WTC11 (cell line): Measurements from ENCODE around the gene IL17RA.

Experiments used
- CBFB ChIP-seq: sonication (generic); formaldehyde crosslinking; IDR thresholded peaks from 2 replicates; pipeline ENCODE4 v1.8.1; 2022; ENCODE audit warnings: mild to moderate bottlenecking, low read depth, missing genetic modification reagents
- CREB1 ChIP-seq: sonication (generic); formaldehyde crosslinking; IDR thresholded peaks from 2 replicates; pipeline ENCODE4 v1.8.0; 2023; ENCODE audit warnings: mild to moderate bottlenecking, missing genetic modification reagents
- NFATC4 ChIP-seq: fragments of 250-450 bp; sonication (Bioruptor Pico); IDR thresholded peaks from 2 replicates; pipeline ENCODE4 v1.9.0; 2021; ENCODE audit warnings: mild to moderate bottlenecking
- NR2C2 ChIP-seq: sonication (generic); formaldehyde crosslinking; IDR thresholded peaks from 2 replicates; pipeline ENCODE4 v1.8.0; 2022; ENCODE audit warnings: mild to moderate bottlenecking, missing genetic modification reagents
- NR3C1 ChIP-seq: sonication (generic); formaldehyde crosslinking; conservative IDR thresholded peaks from 2 replicates; pipeline ENCODE4 v1.8.1; 2023; ENCODE audit warnings: low read depth, mild to moderate bottlenecking, missing genetic modification reagents
- SP1 ChIP-seq: sonication (generic); formaldehyde crosslinking; conservative IDR thresholded peaks from 2 replicates; pipeline ENCODE4 v1.8.1; 2022; ENCODE audit warnings: missing genetic modification reagents
- ZNF138 ChIP-seq: sonication (generic); formaldehyde crosslinking; conservative IDR thresholded peaks from 2 replicates; pipeline ENCODE4 v1.8.1; 2022; ENCODE audit warnings: mild to moderate bottlenecking, moderate library complexity, missing genetic modification reagents
- TF ChIP-seq, protein P1 (sequence below): sonication (generic); formaldehyde crosslinking; IDR thresholded peaks from 2 replicates; pipeline ENCODE4 v1.8.1; 2023; ENCODE audit warnings: mild to moderate bottlenecking, missing genetic modification reagents
- TF ChIP-seq, protein P2 (sequence below): fragments of 200-600 bp; IDR thresholded peaks from 2 replicates; pipeline ENCODE4 v1.8.0; 2022; ENCODE audit warnings: antibody characterized with exemption
- TF ChIP-seq, protein P3 (sequence below): fragments of 250-450 bp; sonication (Bioruptor Pico); IDR thresholded peaks from 2 replicates; pipeline ENCODE4 v2.1.2; 2022; ENCODE audit warnings: mild to moderate bottlenecking, moderate library complexity
- TF ChIP-seq, protein P4 (sequence below): sonication (generic); formaldehyde crosslinking; conservative IDR thresholded peaks from 2 replicates; pipeline ENCODE4 v1.8.1; 2022; ENCODE audit warnings: mild to moderate bottlenecking, missing genetic modification reagents

DNA sequence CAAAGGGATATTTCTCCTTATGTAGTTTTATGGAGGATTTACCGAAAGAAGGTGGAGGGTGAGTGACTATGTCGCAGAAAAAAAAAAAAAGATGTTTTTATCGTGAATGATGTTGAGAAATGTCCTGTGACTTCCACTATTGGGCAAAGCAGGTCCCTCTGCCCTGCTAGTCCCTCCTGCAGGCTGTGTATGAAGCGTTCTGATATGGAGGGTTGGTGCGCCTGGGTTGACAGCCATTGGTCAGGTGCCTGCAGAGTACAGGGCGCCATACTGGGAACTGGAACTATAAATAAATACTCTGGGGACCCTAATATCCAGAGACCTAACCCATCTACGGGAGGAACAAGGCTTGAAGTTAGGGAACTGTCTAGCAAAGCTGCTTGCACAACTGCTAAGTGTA is 1.5 kb downstream of the IL17RA start:
- TF ChIP-seq, protein P1, sequence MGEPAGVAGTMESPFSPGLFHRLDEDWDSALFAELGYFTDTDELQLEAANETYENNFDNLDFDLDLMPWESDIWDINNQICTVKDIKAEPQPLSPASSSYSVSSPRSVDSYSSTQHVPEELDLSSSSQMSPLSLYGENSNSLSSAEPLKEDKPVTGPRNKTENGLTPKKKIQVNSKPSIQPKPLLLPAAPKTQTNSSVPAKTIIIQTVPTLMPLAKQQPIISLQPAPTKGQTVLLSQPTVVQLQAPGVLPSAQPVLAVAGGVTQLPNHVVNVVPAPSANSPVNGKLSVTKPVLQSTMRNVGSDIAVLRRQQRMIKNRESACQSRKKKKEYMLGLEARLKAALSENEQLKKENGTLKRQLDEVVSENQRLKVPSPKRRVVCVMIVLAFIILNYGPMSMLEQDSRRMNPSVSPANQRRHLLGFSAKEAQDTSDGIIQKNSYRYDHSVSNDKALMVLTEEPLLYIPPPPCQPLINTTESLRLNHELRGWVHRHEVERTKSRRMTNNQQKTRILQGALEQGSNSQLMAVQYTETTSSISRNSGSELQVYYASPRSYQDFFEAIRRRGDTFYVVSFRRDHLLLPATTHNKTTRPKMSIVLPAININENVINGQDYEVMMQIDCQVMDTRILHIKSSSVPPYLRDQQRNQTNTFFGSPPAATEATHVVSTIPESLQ (CRISPR knock-in tag), result no peak
- no peak for TF ChIP-seq CBFB
- no peak for TF ChIP-seq ZNF138 (CRISPR knock-in tag)
- TF ChIP-seq, protein P2, sequence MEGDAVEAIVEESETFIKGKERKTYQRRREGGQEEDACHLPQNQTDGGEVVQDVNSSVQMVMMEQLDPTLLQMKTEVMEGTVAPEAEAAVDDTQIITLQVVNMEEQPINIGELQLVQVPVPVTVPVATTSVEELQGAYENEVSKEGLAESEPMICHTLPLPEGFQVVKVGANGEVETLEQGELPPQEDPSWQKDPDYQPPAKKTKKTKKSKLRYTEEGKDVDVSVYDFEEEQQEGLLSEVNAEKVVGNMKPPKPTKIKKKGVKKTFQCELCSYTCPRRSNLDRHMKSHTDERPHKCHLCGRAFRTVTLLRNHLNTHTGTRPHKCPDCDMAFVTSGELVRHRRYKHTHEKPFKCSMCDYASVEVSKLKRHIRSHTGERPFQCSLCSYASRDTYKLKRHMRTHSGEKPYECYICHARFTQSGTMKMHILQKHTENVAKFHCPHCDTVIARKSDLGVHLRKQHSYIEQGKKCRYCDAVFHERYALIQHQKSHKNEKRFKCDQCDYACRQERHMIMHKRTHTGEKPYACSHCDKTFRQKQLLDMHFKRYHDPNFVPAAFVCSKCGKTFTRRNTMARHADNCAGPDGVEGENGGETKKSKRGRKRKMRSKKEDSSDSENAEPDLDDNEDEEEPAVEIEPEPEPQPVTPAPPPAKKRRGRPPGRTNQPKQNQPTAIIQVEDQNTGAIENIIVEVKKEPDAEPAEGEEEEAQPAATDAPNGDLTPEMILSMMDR, result no peak
- TF ChIP-seq, protein P3, sequence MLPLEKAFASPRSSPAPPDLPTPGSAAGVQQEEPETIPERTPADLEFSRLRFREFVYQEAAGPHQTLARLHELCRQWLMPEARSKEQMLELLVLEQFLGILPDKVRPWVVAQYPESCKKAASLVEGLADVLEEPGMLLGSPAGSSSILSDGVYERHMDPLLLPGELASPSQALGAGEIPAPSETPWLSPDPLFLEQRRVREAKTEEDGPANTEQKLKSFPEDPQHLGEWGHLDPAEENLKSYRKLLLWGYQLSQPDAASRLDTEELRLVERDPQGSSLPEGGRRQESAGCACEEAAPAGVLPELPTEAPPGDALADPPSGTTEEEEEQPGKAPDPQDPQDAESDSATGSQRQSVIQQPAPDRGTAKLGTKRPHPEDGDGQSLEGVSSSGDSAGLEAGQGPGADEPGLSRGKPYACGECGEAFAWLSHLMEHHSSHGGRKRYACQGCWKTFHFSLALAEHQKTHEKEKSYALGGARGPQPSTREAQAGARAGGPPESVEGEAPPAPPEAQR (CRISPR knock-in tag), result no peak
- TF ChIP-seq SP1 (CRISPR knock-in tag), result no peak
- no peak for TF ChIP-seq NR3C1
- TF ChIP-seq, protein P4, sequence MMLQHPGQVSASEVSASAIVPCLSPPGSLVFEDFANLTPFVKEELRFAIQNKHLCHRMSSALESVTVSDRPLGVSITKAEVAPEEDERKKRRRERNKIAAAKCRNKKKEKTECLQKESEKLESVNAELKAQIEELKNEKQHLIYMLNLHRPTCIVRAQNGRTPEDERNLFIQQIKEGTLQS, result no peak
- TF ChIP-seq NFATC4, result no peak
- no peak for TF ChIP-seq NR2C2 (CRISPR knock-in tag)
- no peak for TF ChIP-seq CREB1 (CRISPR knock-in tag)
